Right atrium auricular region (tissue), 2 donors: Measurements from ENCODE around the gene OR10AD1. TPM values are rescaled to one million over a fixed set of nuclear protein-coding genes. Genes with fewer than 3 reads are reported as not detected.
"Not testable (repeated sequence)": the region's sequence is repeated elsewhere in the genome, so short reads cannot be mapped to it uniquely, and the experiment has no call there.

Source experiments
- DNase-seq: peaks from one replicate; pipeline ENCODE4 v3.0.0-alpha.2; 2019; ENCODE audit warnings: low spot score
- H3K27ac ChIP-seq, 2 donors: fragments of 200-600 bp; sonication (generic); 1 replicate in 1 of 2; 2 replicates in 1 of 2; pipeline ENCODE4 v1.5.1; 2016 to 2019
- H3K27me3 ChIP-seq, 2 donors: fragments of 200-600 bp; sonication (generic); one replicate each; pipeline versions ENCODE4 v1.5.1 to v1.6.0; 2017 to 2019
- H3K36me3 ChIP-seq: fragments of 200-600 bp; sonication (generic); one replicate; pipeline ENCODE4 v1.5.1; 2016
- H3K4me1 ChIP-seq, 2 donors: fragments of 200-600 bp; sonication (generic); one replicate each; pipeline versions ENCODE4 v1.5.1 to v1.6.0; 2017 to 2019
- H3K4me3 ChIP-seq, 2 donors: fragments of 200-600 bp; sonication (generic); 1 replicate in 1 of 2; 2 replicates in 1 of 2; pipeline ENCODE4 v1.5.1; 2017 to 2019; ENCODE audit warnings: mild to moderate bottlenecking in 1 of 2, moderate library complexity in 1 of 2
- H3K9me3 ChIP-seq, 2 donors: fragments of 200-600 bp; sonication (generic); one replicate each; pipeline ENCODE4 v1.5.1; 2019
- CTCF ChIP-seq, 2 donors: fragments of 200-600 bp; sonication (generic); IDR thresholded peaks; one replicate each; pipeline ENCODE4 v1.5.1; 2019; ENCODE audit warnings: antibody characterized with exemption in 2 of 2
- total RNA-seq, 2 donors: library from RNA; depleted of rRNA; stranded (reverse); fragments of >200 nt; gene quantifications; one replicate each; pipeline ENCODE4 v1.1.0, GENCODE V29; 2016

Gene OR10AD1
- total RNA-seq, 2 donors from 2014 or later, result not detected

- no peaks in the 10 kb centered on the region for H3K9me3 ChIP-seq
- DNase-seq, result no peak
- H3K27me3 ChIP-seq, result no peaks in the 10 kb centered on the region
- H3K36me3 ChIP-seq, result no peaks in the 10 kb centered on the region
- no peaks in the 10 kb centered on the region for H3K4me1 ChIP-seq
- TF ChIP-seq CTCF (IDR thresholded peaks at IDR 0.05), result no peak
- H3K27ac ChIP-seq, result no peak overlapping the region
- no peak overlapping the region for H3K4me3 ChIP-seq
Measured at GRCh38 chr12:48221645-48222044, 18.6 kb upstream of the OR10AD1 start.

- no peak overlapping the region for H3K27ac ChIP-seq
- no peaks in the 10 kb centered on the region for H3K27me3 ChIP-seq
- no peaks in the 10 kb centered on the region for H3K36me3 ChIP-seq
- DNase-seq, result no peak
- no peak for TF ChIP-seq CTCF (IDR thresholded peaks at IDR 0.05)
- H3K4me1 ChIP-seq, result no peaks in the 10 kb centered on the region
- H3K9me3 ChIP-seq, result no peaks in the 10 kb centered on the region
- no peak overlapping the region for H3K4me3 ChIP-seq
Measured at GRCh38 chr12:48220701-48221100, 17.6 kb upstream of the OR10AD1 start.

DNA sequence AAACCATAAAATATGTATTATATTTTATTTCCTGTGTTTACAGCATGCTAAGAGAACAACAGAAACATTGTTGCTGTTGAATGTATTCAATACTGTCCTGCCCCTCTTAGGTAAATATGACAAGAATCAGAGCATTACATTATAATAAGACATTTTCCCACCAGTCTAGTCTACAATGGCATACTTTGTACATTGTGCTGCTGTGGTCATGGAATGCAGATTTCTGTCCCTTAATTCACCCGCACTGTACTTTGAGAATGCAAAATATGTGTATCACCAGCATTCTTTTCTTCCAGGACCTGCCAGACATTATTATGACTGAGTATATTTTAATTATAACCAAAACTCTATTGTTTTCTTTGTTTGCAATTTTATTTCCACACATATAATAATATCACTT, 16.5 kb upstream of the OR10AD1 start:
- Histone ChIP-seq H3K27me3 (no peaks in the 10 kb centered on the region), H3K9me3 (no peaks in the 10 kb centered on the region), H3K4me1 (no peaks in the 10 kb centered on the region), H3K36me3 (no peaks in the 10 kb centered on the region), H3K4me3 (no peak overlapping the region), H3K27ac (no peak overlapping the region)
- no peak for DNase-seq
- no peak for TF ChIP-seq CTCF (IDR thresholded peaks at IDR 0.05)

GRCh38 chr12:48216785-48217184, 13.7 kb upstream of the OR10AD1 start:
- Histone ChIP-seq H3K4me3 (no peak overlapping the region), H3K27me3 (no peaks in the 10 kb centered on the region), H3K36me3 (no peaks in the 10 kb centered on the region), H3K4me1 (no peaks in the 10 kb centered on the region), H3K27ac (no peak overlapping the region), H3K9me3 (no peaks in the 10 kb centered on the region)
- no peak for TF ChIP-seq CTCF (IDR thresholded peaks at IDR 0.05)
- DNase-seq, result no peak

DNA sequence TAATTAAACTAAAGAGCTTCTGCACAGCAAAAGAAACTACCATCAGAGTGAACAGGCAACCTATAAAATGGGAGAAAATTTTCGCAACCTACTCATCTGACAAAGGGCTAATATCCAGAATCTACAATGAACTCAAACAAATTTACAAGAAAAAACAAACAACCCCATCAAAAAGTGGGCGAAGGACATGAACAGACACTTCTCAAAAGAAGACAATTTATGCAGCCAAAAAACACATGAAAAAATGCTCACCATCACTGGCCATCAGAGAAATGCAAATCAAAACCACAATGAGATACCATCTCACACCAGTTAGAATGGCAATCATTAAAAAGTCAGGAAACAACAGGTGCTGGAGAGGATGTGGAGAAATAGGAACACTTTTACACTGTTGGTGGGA, 6.4 kb upstream of the OR10AD1 start:
- H3K27me3 ChIP-seq, H3K4me1 ChIP-seq, H3K36me3 ChIP-seq, DNase-seq, H3K27ac ChIP-seq, H3K4me3 ChIP-seq: not testable (repeated sequence)
- H3K9me3 ChIP-seq, result peaks cover 0 to 14% of the 10 kb centered on the region in 2 donors

- no peak overlapping the region for H3K4me3 ChIP-seq
- H3K4me1 ChIP-seq, result peaks cover 0 to 17% of the 10 kb centered on the region in 2 donors
- H3K36me3 ChIP-seq, result no peaks in the 10 kb centered on the region
- peaks cover 0 to 17% of the 10 kb centered on the region in 2 donors for H3K9me3 ChIP-seq
- no peak for DNase-seq
- no peaks in the 10 kb centered on the region for H3K27me3 ChIP-seq
- H3K27ac ChIP-seq, result no peak overlapping the region
- TF ChIP-seq CTCF (IDR thresholded peaks at IDR 0.05), result no peak
Measured at GRCh38 chr12:48202766-48203165, 326 bp downstream of the OR10AD1 start.
